HG02623 (cell line): ENCODE data around the gene TEAD4.

Experiments used
- ATAC-seq: cut with Tn5 transposase; IDR thresholded peaks from one replicate; pipeline ENCODE4 v1.9.1; 2021; ENCODE audit warnings: moderate library complexity; ENCODE audit not compliant: unreplicated experiment

TEAD4 gene

DNA sequence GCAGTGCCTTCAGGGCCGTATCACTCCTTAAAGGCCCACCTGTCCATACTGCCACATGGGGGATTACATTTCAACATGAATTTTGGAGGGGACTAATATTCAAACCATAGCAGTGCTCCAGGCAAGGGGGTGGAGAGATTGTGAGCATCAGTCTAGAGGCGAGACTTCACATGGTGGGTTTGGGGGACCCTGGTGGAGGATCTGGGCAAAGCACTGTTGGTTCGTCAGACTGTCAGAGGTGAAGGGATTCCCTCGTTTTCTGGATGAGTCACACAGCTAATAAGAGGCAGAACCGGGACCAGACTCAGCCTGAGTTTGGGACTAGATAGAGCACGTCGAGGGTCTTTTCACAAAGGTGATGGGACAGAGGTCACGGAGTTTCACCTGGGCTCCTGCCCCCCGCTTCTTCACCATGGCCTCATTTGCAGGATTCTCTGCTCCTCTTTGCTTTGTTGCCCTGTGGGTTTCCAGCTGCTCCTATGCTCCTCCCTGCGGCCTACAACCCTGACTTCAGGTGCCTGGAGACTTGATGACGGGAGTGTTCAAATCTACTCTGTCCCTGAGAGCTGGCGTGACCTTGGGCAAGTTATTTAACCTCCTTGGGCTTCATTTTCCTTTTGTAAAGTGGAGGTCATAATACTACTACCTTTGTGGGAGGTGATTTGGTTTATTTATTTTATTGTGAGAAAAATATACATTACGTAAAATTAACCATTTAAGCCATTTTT, 41.5 kb downstream of the TEAD4 start:
- no peak for ATAC-seq

DNA sequence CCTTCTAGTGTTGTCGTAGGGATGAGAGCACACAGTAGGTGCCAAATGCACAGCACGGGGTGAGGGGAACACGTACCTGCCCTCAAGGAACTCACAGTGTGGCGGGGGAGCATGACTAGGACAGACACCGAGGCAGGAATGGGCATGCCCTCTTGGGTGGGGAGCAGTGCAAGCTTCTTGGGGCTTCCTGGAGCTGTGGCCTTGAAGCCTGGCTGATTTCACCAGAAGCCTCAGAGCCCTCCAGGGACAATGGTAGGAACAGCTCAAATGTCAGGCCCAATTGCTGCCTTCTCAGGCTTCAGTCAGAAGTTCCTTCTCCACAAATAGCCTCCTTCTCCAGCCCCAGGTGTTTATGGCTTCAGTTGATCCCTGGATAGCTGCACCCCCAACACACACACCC, 43.4 kb downstream of the TEAD4 start:
- ATAC-seq: no peak

DNA sequence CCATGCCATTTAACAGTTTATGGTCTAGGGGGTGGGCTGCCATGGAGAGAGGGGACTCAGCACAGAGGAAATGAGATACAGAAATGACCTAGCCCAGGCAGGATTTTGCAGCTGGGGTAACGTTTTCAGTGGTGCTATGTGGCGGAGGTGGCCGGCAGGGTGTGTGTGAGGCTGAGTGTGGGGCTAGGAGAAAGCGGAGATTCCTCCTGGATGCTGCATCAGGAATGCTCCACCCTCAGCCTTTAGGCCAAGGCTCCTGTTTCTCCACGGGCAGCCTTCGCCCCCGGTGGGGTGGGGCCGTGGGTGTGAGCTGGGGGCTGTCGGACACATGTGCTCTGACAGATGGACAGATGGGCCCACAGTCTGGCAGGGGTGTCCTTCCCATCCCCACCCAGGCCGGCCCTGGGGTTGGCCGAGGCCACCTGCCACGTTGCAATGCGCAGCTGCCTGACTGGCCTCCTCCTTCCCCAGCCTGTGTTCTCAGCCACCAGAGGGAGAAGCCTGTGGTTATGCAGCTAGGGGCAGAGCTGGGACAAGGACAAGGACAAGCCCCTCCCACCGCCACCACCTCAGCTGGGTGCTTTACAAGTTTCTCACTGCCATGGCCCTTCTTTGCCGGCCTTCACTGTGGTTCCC, 44.3 kb downstream of the TEAD4 start:
- no peak for ATAC-seq

DNA sequence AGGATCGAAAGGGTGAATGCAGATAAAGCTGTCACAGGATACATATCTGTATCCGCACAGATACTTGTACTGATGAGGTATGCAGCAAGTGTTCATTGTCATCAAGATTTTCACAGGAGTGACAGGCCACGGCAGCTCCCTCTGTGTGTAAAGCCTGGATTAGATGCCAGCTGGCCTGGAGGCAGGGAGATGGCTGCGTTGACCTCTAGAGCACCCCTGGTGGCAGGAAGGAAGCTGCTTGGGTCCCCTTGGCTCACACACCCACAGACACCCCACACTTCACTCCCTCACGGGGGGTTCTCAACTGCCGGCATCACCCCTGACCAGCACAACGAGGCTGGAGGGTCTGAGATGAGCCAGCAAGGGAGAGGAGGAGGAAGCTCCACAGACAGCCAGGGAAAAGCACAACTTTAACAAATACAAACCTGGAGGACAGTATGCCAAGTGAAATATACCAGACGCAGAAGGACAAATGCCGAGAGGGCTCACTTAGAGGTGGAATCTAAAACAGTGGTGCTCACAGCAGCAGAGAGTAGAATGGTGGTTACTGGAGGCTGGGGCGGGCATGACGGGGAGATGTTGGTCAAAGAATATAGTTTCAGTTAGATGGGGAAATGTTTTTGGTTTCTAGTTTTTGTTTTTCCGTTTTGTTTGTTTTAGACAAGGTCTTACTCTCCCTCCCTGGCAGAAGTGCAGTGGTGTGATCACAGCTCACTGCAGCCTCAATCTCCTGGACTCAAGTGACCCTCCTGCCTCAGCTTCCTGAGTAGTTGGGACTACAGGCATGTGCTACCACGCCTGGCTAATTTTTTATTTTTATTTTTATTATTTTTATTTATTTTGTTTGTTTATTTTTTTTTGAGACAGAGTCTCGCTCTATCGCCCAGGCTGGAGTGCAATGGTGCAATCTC, 45.7 kb downstream of the TEAD4 start:
- ATAC-seq: no peak

DNA sequence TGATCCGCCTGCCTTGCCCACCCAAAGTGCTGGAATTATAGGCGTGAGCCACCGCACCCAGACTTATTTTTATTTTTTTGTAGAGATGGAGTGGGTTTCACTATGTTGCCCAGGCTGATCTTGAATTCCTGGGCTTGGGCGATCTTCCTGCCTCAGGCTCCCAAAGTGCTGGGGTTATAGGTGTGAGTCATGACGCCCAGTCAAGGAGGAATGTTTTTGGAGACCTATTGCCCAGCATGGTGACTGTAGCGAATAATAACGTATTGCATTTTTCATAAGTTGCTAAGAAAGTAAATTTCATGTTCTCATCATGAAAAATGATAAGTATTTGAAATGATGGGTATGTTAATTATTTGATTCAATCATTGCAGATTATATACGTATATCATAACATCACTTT, 46.5 kb downstream of the TEAD4 start:
- no peak for ATAC-seq

DNA sequence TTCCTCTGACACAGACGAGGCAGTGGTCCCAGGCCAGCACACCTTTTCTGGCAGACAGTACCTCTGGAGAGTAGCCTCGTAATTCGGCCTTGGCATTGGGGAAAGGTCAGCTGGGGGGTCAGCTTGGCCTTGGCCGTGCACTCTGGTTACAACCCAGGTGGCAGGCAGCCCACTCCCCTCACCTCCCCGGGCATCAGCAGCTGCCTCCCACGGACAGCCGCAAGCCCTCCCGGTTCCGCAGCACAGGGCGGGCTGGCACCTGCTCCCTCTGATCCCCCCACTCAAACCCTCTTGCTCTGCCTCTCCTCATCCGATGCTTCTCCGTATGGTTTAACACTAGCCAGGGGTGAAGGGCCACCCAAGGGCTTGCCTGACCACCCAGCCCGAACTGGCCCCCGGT, 50.6 kb downstream of the TEAD4 start:
- no peak for ATAC-seq

DNA sequence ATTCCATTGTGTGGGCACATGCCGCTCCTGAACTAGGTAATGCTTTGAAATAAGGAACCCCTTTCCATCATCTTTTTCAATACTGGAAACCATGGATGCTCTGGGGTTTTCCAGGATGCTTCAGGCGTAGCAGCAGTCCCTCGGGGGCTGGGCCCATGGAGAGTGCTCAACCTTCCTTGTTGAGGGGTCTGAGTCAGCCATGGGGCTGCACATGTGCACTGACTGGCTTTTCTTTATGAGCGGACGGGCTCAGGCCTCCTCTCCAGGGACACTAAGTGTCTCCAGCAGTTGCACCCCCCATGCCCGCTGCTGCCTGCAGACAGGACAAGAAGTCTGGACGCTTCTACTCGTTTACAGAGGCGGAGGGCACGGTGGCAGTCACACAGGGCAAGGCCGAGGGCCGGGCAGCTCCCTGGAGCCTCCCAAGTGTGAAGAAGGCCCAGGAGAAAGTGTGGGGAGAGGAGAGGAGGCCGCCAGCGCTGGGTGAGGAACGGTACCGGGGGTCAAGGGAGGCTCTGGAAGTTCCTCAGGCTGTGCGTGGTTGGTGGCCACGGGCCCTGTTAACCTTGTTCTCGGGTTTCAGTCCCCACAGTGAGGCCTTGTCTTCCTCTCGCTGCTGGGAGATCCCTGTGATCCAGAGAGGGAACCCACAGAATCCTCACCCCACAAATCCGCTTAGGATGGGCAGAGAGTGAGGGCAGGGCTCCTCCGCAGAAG, 51.2 kb downstream of the TEAD4 start:
- ATAC-seq: no peak

DNA sequence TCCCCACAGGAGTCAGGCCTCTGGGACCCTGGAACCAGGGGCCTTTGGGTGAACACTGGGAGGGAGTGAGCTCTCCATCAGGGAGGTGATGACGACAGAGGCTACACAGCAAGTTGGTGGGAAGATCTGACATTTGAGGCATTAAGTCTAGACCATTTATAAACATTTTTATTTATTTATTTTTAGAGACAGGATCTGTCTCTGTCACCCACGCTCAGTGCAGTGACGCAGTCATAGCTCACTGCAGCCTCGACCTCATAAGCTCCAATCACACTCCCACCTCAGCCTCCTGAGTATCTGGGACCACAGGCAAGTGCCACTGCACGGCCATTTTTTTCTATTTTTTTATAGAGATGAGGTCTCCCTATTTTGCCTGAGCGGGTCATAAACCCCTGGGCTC, 53.6 kb downstream of the TEAD4 start:
- ATAC-seq: no peak

DNA sequence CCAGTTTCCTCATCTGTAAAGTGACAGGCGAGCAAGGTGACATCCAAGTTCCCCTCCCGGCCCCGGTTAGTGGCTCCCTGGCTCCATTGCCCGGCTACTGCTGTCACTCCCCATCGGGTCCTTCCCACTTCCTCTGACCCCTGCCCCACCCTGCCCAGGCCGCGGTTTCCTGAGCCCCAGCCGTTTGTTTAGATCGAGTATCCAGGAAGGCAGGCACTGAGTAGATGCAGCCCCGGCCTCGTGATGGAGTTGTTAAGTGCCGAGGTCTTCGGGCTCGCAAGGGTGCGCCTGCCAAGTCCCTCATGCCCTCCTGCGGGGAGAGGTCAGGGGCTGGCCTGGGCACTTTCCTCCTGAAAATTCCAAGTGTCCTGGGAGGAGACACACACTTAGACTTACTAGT, 55.4 kb downstream of the TEAD4 start:
- no peak for ATAC-seq

DNA sequence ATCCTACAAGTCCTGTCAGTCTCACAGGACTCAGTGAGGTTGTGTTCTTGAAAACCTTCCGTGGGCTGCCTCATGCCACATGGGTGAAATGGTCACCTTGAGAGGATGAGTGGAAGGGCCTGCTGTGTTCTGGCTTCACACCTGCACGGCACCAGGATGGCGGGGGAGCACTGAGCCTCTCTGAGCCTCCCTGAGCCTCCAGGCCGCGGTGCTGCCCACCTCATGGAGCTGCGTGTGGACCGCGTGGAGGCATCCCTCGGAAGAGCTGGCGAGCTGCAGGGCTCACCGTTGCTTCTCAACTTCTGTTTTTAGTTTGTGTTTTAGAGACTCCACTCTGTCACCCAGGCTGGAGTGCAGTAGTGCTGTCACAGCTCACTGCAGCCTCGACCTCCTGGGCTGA, 56.2 kb downstream of the TEAD4 start:
- no peak for ATAC-seq

DNA sequence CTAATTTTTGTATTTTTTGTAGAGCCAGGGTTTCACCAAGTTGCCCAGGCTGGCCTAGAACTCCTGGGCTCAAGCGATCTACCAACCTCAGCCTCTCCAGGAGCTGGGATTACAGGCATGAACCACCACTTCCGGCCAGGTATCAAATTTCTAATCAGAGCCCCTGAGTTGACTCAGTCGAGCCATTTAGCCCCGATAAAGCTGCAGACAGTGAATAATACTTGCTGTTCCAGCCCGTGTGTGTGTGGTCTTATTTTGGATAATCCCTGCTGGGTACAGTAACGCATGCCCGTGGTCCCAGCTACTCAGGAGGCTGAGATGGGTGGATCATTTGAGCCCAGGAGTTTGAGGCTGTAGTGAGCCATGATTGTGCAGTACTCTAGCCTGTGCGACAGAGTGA, 57.0 kb downstream of the TEAD4 start:
- no peak for ATAC-seq

DNA sequence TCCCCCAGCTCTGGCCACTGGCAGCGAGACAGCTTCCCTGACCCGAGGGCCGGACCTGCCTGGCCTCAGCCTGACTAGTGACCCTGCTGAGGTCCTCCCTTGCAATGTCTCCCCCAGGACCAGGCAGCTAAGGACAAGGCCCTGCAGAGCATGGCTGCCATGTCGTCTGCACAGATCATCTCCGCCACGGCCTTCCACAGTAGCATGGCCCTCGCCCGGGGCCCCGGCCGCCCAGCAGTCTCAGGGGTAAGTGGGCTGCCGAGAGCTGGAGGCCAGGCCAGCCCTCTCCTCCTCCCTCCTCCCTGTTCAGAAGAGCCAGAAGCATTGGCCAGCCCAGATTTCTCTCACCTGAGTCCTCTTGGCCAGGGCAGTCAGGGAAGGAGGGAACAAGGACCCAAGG, 58.1 kb downstream of the TEAD4 start:
- ATAC-seq: no peak

DNA sequence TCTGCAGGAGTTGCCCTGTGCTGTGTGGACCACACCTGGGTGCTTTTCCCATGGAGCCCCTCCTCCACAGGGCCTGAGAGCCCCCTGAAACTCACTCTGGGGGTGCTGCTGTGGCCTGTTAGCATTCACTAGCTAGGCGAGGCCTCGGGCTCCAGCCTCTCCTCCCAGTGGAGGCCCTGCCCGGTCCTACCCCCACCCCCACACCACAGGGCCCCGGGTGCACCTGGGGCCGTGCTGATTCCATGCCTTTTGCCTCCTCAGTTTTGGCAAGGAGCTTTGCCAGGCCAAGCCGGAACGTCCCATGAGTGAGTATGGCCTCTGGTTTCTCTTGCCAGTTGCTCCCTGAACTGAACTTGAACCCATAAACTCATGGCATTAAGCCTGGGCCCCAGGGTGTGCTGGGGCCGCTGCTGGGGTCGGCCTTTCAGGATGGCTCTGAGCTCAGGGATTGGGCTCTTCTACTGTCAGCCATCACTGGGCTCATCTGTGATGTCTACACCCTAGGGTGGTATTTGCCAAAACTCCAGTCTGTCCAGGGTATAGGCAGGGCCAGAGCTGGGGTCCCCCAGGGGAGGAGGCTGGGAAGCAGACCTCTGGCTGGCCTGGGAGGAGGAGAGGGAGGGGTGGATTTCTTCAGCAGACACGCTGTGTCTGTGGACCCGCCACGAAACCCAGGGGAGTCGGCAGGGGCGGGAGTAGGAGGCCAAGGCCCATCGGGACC, 59.2 kb downstream of the TEAD4 start:
- ATAC-seq: no peak

DNA sequence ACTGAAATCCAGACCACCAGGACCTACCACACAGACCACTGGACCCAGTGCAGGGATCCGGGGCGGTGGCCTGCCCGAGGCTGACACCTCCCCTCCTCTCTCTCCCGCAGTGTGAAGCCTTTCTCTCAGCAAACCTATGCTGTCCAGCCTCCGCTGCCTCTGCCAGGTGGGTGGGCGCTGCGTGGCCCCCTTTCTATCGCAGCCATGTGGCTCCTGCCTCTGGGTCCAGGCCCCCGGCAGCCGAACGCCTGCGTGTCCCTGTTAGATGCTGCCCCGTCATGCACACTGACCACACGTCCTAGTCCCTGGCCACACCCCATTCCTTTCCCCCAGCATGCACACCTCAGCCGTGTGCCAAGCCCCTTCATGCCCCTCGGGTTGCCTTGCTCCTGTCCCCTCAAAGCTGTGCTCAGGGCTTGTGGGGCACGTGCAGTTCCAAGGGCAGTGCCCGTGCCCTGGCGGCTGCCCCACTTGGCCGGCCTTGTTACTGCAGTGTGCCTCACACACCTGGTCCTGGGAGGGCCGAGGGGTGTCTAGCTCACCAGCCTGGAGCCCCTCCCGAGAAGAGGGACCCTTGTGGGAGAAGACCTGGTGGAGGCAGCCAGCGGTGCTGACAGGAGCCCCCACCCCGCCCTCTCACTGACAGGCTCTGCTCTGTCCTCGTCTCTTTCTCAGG, 59.9 kb downstream of the TEAD4 start:
- no peak for ATAC-seq

DNA sequence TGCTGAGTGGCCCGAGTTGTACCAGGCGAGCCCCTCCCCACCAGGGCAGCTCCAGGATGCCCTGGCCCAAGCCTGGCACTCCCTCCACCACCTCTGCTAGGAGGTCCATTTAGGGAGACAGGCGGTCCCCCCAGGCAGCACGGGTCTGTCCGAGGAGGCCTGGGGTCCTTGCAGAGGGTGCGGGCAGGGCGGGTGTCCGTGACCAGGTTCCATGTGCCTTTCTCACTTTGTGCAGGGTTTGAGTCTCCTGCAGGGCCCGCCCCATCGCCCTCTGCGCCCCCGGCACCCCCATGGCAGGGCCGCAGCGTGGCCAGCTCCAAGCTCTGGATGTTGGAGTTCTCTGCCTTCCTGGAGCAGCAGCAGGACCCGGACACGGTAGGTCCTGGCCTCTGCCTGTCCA, 61.2 kb downstream of the TEAD4 start:
- no peak for ATAC-seq

DNA sequence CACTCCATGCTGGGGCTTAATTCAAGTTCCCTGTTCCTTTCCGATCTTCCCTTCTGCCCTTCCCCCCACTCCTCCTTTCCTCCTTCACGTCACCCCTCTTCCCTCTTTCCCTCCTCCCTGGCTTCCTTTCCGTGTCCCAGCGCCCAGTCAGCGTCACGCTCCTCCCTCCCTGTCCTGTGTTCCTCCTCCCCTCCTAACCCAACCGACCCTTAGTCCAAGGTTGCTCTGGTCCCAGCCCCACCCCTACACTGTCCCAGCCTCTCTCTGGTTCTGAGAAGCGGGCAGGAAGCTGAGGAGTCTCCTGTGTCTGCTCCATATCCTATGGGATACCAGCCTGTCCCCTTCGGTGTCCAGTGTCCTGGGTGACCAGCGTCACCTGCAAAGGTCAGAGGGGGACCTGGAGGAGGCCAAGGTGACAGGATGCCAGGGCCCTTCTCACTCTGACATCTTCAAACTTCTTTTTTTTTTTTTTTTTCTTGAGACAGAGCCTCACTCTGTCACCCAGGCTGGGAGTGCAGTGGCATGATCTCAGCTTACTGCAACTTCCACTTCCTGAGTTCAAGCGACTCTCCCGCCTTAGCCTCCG, 61.7 kb downstream of the TEAD4 start:
- no peak for ATAC-seq

DNA sequence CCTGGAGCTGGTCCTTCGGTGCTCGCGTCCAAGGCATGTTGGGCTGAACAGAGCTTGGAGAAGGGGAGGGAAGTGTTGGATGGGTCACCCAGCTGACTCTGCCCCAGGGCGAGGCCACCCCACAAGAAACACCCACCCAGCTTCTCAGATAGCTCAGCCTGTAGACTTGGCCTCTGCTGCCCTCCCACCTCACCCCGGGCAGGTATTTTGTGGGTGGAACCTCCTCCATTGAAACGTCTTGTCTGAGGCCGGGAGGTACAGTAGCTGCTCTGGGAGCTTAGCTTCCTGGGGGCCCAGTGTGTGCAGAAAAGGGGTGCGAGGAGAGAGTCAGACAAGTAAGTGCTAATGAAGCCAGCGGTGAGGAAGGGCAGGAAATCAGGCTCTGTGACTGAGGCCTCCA, 63.2 kb downstream of the TEAD4 start:
- ATAC-seq: no peak

DNA sequence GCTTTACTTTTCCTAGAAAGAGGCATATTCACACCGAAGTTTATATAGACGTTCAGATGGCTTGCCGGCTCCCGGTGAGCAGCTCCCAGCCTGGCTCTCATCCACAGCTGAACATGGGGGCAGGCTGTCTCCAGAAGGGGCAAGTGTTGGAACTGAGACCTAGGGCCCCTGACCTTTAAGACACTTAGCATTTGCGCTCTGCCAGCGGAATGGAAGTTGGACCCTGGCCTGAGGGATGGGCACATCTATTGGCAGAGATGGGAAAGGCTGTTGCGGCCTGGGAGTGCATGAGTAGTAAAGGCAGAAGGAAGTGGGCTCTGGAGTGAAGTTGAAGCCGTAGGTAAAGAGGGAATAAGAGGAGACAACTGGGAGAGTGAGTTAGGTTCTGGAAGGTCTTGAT, 63.8 kb downstream of the TEAD4 start:
- ATAC-seq: no peak

DNA sequence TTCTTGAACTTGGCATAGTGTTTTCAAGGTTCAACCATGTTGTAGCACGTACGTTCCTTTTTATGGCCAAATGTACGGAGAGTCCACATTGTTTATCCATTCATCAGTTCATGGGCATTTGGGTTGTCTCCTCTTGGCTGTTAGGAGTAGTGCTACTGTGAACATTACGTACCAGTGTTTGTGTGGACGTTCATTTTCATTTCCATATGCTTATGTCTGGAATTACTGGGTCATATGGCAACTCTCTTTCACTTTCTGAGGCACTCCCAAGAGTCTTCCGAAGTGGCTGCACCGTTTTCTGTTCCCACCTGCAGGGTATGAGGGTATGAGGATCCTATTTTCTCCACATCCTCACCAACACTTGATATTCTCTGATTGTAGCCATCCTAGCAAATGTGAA, 68.9 kb downstream of the TEAD4 start:
- no peak for ATAC-seq
